HEK293 (cell line): Measurements from ENCODE around the gene PRKCD.

Source experiments
- GLI2 ChIP-seq: fragments of 450-650 bp; formaldehyde crosslinking; IDR thresholded peaks from 2 replicates; pipeline ENCODE4; 2017; ENCODE audit warnings: missing biosample characterization, missing genetic modification characterization, low read depth, borderline replicate concordance
- SP2 ChIP-seq: fragments of 450-650 bp; formaldehyde crosslinking; IDR thresholded peaks from 2 replicates; pipeline ENCODE4 v1.5.1; 2016; ENCODE audit warnings: missing biosample characterization, missing genetic modification characterization
- ZNF416 ChIP-seq: fragments of 450-650 bp; formaldehyde crosslinking; IDR thresholded peaks from 2 replicates; pipeline ENCODE4 v1.5.1; 2016; ENCODE audit warnings: missing biosample characterization, missing genetic modification characterization
- TF ChIP-seq, protein P1 (sequence below): fragments of 450-650 bp; formaldehyde crosslinking; IDR thresholded peaks from 2 replicates; pipeline ENCODE4 v1.5.1; 2016; ENCODE audit warnings: missing biosample characterization, missing genetic modification characterization
- TF ChIP-seq, protein P2 (sequence below): IDR thresholded peaks from 2 replicates; pipeline ENCODE4 v1.6.1; 2011; ENCODE audit warnings: mild to moderate bottlenecking, low read depth, low read length, borderline replicate concordance
- TF ChIP-seq, protein P3 (sequence below): fragments of 450-650 bp; formaldehyde crosslinking; IDR thresholded peaks from 2 replicates; pipeline ENCODE4 v1.5.1; 2016; ENCODE audit warnings: missing biosample characterization, missing genetic modification characterization
- TF ChIP-seq, protein P4 (sequence below): fragments of 450-650 bp; formaldehyde crosslinking; IDR thresholded peaks from 2 replicates; pipeline ENCODE4 v1.5.1; 2016; ENCODE audit warnings: missing biosample characterization, missing genetic modification characterization
- TF ChIP-seq, protein P5 (sequence below): fragments of 450-650 bp; formaldehyde crosslinking; IDR thresholded peaks from 2 replicates; pipeline ENCODE4 v1.5.0; 2017; ENCODE audit warnings: missing biosample characterization, missing genetic modification characterization, borderline replicate concordance

DNA sequence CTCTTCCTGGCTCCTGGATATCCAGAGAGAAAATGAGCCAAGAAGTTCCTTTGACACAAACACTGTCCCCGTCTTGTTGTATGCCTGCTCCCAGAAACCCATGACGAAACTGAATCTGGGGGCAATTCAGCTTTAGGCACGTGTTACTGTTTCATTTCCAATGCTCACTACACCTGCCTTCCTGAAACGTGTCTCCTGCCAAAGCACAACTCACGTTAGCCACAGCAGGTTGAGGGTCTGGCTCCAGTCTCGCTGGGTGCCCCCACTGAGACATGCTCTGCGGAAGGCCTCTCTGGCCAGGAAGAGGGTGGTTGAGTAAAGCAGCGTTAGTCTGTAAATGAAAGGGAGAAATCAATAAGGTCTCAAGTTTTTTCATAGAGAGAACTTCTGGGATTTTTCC lies 37.5 kb upstream of the PRKCD start:
- TF ChIP-seq, protein P1, sequence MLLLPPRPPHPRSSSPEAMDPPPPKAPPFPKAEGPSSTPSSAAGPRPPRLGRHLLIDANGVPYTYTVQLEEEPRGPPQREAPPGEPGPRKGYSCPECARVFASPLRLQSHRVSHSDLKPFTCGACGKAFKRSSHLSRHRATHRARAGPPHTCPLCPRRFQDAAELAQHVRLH (tag by site-specific recombination), result no peak
- TF ChIP-seq, protein P2, sequence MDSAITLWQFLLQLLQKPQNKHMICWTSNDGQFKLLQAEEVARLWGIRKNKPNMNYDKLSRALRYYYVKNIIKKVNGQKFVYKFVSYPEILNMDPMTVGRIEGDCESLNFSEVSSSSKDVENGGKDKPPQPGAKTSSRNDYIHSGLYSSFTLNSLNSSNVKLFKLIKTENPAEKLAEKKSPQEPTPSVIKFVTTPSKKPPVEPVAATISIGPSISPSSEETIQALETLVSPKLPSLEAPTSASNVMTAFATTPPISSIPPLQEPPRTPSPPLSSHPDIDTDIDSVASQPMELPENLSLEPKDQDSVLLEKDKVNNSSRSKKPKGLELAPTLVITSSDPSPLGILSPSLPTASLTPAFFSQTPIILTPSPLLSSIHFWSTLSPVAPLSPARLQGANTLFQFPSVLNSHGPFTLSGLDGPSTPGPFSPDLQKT, result no peak
- TF ChIP-seq, protein P3, sequence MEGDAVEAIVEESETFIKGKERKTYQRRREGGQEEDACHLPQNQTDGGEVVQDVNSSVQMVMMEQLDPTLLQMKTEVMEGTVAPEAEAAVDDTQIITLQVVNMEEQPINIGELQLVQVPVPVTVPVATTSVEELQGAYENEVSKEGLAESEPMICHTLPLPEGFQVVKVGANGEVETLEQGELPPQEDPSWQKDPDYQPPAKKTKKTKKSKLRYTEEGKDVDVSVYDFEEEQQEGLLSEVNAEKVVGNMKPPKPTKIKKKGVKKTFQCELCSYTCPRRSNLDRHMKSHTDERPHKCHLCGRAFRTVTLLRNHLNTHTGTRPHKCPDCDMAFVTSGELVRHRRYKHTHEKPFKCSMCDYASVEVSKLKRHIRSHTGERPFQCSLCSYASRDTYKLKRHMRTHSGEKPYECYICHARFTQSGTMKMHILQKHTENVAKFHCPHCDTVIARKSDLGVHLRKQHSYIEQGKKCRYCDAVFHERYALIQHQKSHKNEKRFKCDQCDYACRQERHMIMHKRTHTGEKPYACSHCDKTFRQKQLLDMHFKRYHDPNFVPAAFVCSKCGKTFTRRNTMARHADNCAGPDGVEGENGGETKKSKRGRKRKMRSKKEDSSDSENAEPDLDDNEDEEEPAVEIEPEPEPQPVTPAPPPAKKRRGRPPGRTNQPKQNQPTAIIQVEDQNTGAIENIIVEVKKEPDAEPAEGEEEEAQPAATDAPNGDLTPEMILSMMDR (tag by site-specific recombination), result no peak
- no peak for TF ChIP-seq GLI2 (tag by site-specific recombination)
- TF ChIP-seq SP2 (tag by site-specific recombination), result no peak
- TF ChIP-seq ZNF416, result no peak
- TF ChIP-seq, protein P4, sequence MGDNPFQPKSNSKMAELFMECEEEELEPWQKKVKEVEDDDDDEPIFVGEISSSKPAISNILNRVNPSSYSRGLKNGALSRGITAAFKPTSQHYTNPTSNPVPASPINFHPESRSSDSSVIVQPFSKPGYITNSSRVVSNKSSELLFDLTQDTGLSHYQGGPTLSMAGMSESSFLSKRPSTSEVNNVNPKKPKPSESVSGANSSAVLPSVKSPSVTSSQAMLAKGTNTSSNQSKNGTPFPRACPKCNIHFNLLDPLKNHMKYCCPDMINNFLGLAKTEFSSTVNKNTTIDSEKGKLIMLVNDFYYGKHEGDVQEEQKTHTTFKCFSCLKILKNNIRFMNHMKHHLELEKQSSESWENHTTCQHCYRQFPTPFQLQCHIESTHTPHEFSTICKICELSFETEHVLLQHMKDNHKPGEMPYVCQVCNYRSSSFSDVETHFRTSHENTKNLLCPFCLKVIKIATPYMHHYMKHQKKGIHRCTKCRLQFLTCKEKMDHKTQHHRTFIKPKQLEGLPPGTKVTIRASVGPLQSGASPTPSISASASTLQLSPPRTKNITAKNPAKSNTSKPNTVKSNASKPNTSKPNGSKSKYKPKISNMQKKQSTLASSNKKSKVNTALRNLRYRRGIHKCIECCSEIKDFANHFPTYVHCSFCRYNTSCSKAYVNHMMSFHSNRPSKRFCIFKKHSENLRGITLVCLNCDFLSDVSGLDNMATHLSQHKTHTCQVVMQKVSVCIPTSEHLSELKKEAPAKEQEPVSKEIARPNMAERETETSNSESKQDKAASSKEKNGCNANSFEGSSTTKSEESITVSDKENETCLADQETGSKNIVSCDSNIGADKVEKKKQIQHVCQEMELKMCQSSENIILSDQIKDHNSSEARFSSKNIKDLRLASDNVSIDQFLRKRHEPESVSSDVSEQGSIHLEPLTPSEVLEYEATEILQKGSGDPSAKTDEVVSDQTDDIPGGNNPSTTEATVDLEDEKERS (tag by site-specific recombination), result no peak
- TF ChIP-seq, protein P5, sequence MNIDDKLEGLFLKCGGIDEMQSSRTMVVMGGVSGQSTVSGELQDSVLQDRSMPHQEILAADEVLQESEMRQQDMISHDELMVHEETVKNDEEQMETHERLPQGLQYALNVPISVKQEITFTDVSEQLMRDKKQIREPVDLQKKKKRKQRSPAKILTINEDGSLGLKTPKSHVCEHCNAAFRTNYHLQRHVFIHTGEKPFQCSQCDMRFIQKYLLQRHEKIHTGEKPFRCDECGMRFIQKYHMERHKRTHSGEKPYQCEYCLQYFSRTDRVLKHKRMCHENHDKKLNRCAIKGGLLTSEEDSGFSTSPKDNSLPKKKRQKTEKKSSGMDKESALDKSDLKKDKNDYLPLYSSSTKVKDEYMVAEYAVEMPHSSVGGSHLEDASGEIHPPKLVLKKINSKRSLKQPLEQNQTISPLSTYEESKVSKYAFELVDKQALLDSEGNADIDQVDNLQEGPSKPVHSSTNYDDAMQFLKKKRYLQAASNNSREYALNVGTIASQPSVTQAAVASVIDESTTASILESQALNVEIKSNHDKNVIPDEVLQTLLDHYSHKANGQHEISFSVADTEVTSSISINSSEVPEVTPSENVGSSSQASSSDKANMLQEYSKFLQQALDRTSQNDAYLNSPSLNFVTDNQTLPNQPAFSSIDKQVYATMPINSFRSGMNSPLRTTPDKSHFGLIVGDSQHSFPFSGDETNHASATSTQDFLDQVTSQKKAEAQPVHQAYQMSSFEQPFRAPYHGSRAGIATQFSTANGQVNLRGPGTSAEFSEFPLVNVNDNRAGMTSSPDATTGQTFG (tag by site-specific recombination), result no peak
